Activated CD8-positive, alpha-beta T cell treated with anti-CD3 and anti-CD28 coated beads for 36 hours (primary cell): Measurements from ENCODE around the gene EAPP. TPM values are rescaled to one million over a fixed set of nuclear protein-coding genes. Genes with fewer than 3 reads are reported as not detected.

Experiments used
- ATAC-seq: fragments of 200-7000 bp; cut with Tn5 transposase; one replicate; pipeline ENCODE4 v1.10.0; 2021; ENCODE audit warnings: mild to moderate bottlenecking, moderate library complexity
- CTCF ChIA-PET: fragments of 350-600 bp; sonication (Branson Sonifier 250); formaldehyde crosslinking; loops from one replicate; lab custom pipeline; 2021; ENCODE audit warnings: antibody characterized with exemption; lab: Charles Lee
- POLR2A ChIA-PET: fragments of 350-600 bp; sonication (Branson Sonifier 250); formaldehyde crosslinking; loops from one replicate; lab custom pipeline; 2021; ENCODE audit warnings: antibody characterized with exemption; lab: Charles Lee
- DNase-seq: peaks from one replicate; pipeline ENCODE4 v3.0.0-alpha.2; 2020
- H3K27ac Mint-ChIP-seq: one replicate; pipeline ENCODE4 v1.8.0; 2021; ENCODE audit warnings: mild to moderate bottlenecking, mixed read lengths
- H3K27me3 Mint-ChIP-seq: one replicate; pipeline ENCODE4 v1.8.0; 2021; ENCODE audit warnings: mixed read lengths
- H3K36me3 Mint-ChIP-seq: one replicate; pipeline ENCODE4 v1.8.0; 2021; ENCODE audit warnings: low read depth, mixed read lengths
- H3K4me1 Mint-ChIP-seq: one replicate; pipeline ENCODE4 v1.8.0; 2021; ENCODE audit warnings: low read depth, mixed read lengths
- H3K4me3 Mint-ChIP-seq: one replicate; pipeline ENCODE4 v1.8.0; 2021; ENCODE audit warnings: mild to moderate bottlenecking, moderate library complexity, mixed read lengths
- H3K9me3 Mint-ChIP-seq: one replicate; pipeline ENCODE4 v1.8.0; 2021; ENCODE audit warnings: mixed read lengths
- intact Hi-C: fragments of 100-400 bp; cut with micrococcal nuclease; formaldehyde crosslinking; loops from one replicate; pipeline ENCODE4 v1.10.0; 2022
- total RNA-seq, 2 experiments: library from RNA; stranded (reverse); gene quantifications; one replicate each; pipeline ENCODE4 v1.2.3, GENCODE V29; 2021
- TF ChIP-seq, protein P1 (sequence below): fragments of 200-600 bp; IDR thresholded peaks from one replicate; pipeline ENCODE4 v1.8.0; 2022; ENCODE audit warnings: antibody characterized with exemption, mild to moderate bottlenecking

The EAPP gene
- total RNA-seq, 2 experiments from 2014 or later: 29.9 to 32.0 TPM

DNA sequence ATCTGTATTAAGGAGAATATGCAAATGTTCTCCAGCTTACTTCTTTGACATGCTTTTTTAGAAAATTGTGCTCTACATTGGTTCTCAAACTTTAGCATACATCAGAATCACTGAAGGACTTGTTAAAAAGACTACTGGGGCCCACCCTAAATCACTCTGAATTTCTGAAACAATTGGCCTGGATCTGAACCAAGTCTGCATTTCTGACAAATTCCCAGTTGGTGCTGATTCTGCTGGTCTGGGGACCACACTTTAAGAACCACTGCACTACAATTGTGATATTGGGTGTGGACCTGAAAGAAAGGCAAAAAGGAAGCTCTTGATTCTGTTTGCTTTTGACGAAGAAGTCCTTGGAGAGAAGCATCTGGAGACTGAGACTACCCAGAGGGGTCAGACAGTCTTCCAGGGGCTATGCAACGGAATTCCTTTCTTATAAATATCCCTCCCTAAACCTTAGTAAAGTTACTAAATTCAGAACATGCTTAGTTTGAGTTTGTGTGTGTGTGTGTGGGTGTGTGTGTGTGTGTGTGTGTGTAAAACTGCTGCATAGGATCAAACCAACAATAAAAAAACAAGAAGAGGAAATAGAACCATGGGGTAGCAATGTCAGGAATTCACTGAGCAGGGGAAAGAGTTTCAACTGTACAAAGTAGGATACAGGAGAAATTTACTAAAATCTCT lies 36.8 kb downstream of the EAPP start:
- CTCF ChIA-PET: interaction anchor here (1.2 kb wide), 1 partner anchor 171 kb away, joined by 6 read pairs; no protein-coding TSS in a partner anchor
- Mint-ChIP-seq H3K27ac (no peak overlapping the region), H3K4me3 (no peak overlapping the region), H3K27me3 (no peaks in the 10 kb centered on the region), H3K9me3 (no peaks in the 10 kb centered on the region), H3K36me3 (no peaks in the 10 kb centered on the region), H3K4me1 (no peaks in the 10 kb centered on the region)
- POLR2A ChIA-PET: no interaction called here
- no peak for ATAC-seq
- intact Hi-C loops: no loop called here
- no peak for DNase-seq
- TF ChIP-seq, protein P1, sequence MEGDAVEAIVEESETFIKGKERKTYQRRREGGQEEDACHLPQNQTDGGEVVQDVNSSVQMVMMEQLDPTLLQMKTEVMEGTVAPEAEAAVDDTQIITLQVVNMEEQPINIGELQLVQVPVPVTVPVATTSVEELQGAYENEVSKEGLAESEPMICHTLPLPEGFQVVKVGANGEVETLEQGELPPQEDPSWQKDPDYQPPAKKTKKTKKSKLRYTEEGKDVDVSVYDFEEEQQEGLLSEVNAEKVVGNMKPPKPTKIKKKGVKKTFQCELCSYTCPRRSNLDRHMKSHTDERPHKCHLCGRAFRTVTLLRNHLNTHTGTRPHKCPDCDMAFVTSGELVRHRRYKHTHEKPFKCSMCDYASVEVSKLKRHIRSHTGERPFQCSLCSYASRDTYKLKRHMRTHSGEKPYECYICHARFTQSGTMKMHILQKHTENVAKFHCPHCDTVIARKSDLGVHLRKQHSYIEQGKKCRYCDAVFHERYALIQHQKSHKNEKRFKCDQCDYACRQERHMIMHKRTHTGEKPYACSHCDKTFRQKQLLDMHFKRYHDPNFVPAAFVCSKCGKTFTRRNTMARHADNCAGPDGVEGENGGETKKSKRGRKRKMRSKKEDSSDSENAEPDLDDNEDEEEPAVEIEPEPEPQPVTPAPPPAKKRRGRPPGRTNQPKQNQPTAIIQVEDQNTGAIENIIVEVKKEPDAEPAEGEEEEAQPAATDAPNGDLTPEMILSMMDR: no peak

DNA sequence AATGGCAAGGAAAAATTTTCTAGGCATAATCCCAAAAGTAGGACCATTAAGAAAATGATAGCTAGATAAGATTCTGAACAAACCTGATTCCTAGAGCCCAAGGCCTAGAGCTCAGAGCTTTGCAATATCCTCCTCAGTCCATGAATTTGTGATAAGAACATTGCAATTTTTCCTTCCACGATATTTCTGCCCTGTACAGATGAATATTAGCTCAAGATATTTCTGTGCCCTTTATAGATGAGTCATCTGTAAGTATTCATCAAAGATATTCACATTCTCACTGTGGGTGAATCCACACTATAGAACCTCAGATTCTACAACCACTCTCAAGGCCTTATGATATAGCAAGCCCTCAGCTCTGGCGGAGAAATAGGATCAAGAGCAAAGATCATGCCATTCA lies 37.5 kb downstream of the EAPP start:
- ChIA-PET CTCF (interaction anchor here (1.2 kb wide), 1 partner anchor 170 kb away, joined by 6 read pairs; no protein-coding TSS in a partner anchor), POLR2A (no interaction called here)
- Mint-ChIP-seq H3K4me1 (no peaks in the 10 kb centered on the region), H3K27ac (no peak overlapping the region), H3K4me3 (no peak overlapping the region), H3K9me3 (no peaks in the 10 kb centered on the region), H3K36me3 (no peaks in the 10 kb centered on the region), H3K27me3 (no peaks in the 10 kb centered on the region)
- intact Hi-C loops: no loop called here
- DNase-seq: no peak
- no peak for ATAC-seq
- TF ChIP-seq, protein P1: no peak

DNA sequence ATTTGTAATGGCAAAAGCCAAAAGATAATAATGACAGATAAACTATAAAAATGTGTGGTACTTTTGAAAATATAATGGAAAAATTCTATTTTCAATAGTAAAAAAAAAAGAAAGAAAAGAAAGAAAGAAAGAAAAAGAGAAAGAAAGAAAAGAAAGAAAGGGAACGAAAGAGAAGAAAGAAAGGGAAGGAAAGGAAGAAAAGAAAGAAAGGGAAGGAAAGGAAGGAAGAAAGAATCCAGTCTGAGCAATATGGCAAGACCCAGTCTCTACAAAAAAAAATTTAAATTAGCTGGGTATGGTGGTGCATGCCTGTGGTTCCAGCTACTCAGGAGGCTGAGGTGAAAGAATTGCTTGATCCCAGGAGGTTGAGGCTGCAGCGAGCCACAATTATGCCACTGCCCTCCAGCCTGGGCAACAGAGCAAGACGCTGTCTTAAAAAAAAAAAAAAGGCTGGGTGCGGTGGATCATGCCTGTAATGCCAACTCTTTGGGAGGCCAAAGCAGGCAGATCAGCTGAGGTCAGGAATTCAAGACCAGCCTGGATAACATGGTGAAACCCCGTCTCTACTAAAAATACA lies 38.4 kb downstream of the EAPP start:
- ChIA-PET CTCF (no interaction called here), POLR2A (no interaction called here)
- intact Hi-C loops: no loop called here
- TF ChIP-seq, protein P1: no peak
- Mint-ChIP-seq H3K9me3 (no peaks in the 10 kb centered on the region), H3K36me3 (no peaks in the 10 kb centered on the region), H3K4me1 (no peaks in the 10 kb centered on the region), H3K27me3 (no peaks in the 10 kb centered on the region), H3K4me3 (no peak overlapping the region), H3K27ac (no peak overlapping the region)
- DNase-seq: no peak
- ATAC-seq: no peak

DNA sequence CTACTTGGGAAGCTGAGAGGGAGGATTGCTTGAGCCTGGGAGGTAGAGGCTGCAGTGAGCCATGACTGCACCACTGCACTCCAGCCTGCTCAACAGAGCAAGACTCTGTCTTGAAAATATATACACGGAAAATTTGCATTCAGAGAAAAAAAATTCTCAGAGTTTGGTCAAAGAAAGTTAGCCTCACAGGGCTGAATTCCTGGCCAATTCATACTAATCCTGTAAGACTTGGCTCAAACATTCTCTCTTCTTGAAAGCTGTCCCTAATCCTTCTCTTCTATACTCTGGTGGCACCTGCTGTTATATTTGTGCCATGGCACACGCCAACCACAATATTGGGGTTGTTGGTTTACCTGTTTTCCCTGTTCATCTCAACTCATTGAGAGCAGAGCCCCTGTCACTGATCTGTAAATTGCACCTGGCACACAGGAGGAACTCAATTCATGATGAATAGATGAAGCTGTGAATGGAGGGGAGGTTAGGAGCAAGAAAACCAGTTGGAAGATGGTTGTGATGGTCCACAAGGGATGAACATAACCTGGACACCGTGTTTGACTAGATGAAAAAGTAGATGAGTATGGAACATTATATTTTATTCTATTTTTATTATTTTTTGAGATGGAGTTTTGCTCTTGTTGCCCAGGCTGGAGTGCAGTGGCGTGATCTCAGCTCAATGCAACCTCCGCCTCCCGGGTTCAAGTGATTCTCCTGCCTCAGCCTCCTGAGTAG lies 40.7 kb downstream of the EAPP start:
- TF ChIP-seq, protein P1: peak; percentile 35
- ATAC-seq: no peak
- no peak overlapping the region for H3K4me3 Mint-ChIP-seq
- POLR2A ChIA-PET: no interaction called here
- CTCF ChIA-PET: interaction anchor here (1.0 to 2.7 kb wide), 4 partner anchors 38 to 170 kb away, joined by 3 to 12 read pairs (median 6); no protein-coding TSS in a partner anchor
- no peaks in the 10 kb centered on the region for H3K27me3 Mint-ChIP-seq
- peak; percentile 16 for DNase-seq
- no peaks in the 10 kb centered on the region for H3K4me1 Mint-ChIP-seq
- H3K36me3 Mint-ChIP-seq: no peaks in the 10 kb centered on the region
- H3K27ac Mint-ChIP-seq: no peak overlapping the region
- H3K9me3 Mint-ChIP-seq: no peaks in the 10 kb centered on the region
- intact Hi-C loops: loop anchor here (10.0 kb wide), 1 partner anchor 164 kb away; no protein-coding TSS in a partner anchor
